HEK293 (cell line): ENCODE results near the gene ACRBP.
A peak's percentile ranks its signal among the peaks of the same experiment; 100 is the strongest.

Source experiments
- GLIS1 ChIP-seq: fragments of 450-650 bp; formaldehyde crosslinking; IDR thresholded peaks from 2 replicates; pipeline ENCODE4 v1.5.1; 2016; ENCODE audit warnings: missing biosample characterization, missing genetic modification characterization
- HOXD13 ChIP-seq: sonication (generic); formaldehyde crosslinking; IDR thresholded peaks from 2 replicates; pipeline ENCODE4 v1.8.0; 2022; ENCODE audit warnings: missing genetic modification reagents, borderline replicate concordance
- MEIS1 ChIP-seq: sonication (generic); formaldehyde crosslinking; IDR thresholded peaks from 2 replicates; pipeline ENCODE4 v1.8.1; 2022; ENCODE audit warnings: missing genetic modification reagents, mild to moderate bottlenecking, borderline replicate concordance
- MZF1 ChIP-seq: fragments of 450-650 bp; formaldehyde crosslinking; IDR thresholded peaks from 2 replicates; pipeline ENCODE4 v1.5.1; 2017; ENCODE audit warnings: missing biosample characterization, missing genetic modification characterization, borderline replicate concordance
- PRDM1 ChIP-seq: fragments of 450-650 bp; formaldehyde crosslinking; IDR thresholded peaks from 2 replicates; pipeline ENCODE4; 2016; ENCODE audit warnings: missing biosample characterization, missing genetic modification characterization
- REPIN1 ChIP-seq: fragments of 450-650 bp; formaldehyde crosslinking; IDR thresholded peaks from 2 replicates; pipeline ENCODE4 v1.5.1; 2017; ENCODE audit warnings: missing biosample characterization, missing genetic modification characterization, low read depth
- SETDB1 ChIP-seq: IDR thresholded peaks from one replicate; pipeline ENCODE4 v1.6.1; 2017; ENCODE audit warnings: mild to moderate bottlenecking, low read length, moderate library complexity, mixed read lengths; ENCODE audit not compliant: insufficient read length
- TSHZ1 ChIP-seq: fragments of 450-650 bp; formaldehyde crosslinking; IDR thresholded peaks from 2 replicates; pipeline ENCODE4 v1.5.1; 2016; ENCODE audit warnings: missing biosample characterization, missing genetic modification characterization, borderline replicate concordance
- ZBTB21 ChIP-seq: fragments of 450-650 bp; formaldehyde crosslinking; IDR thresholded peaks from 2 replicates; pipeline ENCODE4 v1.5.1; 2017; ENCODE audit warnings: missing biosample characterization, missing genetic modification characterization
- ZNF155 ChIP-seq: fragments of 450-650 bp; formaldehyde crosslinking; IDR thresholded peaks from 2 replicates; pipeline ENCODE4 v1.5.1; 2016; ENCODE audit warnings: missing biosample characterization, missing genetic modification characterization
- ZNF174 ChIP-seq: fragments of 450-650 bp; formaldehyde crosslinking; IDR thresholded peaks from 2 replicates; pipeline ENCODE4 v1.5.0; 2017; ENCODE audit warnings: missing biosample characterization, mild to moderate bottlenecking, missing genetic modification characterization
- ZNF184 ChIP-seq: fragments of 450-650 bp; IDR thresholded peaks from 2 replicates; pipeline ENCODE4 v1.5.1; 2018; ENCODE audit warnings: missing biosample characterization, mild to moderate bottlenecking, missing genetic modification characterization
- ZNF248 ChIP-seq: fragments of 450-650 bp; formaldehyde crosslinking; IDR thresholded peaks from 2 replicates; pipeline ENCODE4 v1.5.1; 2017; ENCODE audit warnings: missing biosample characterization, missing genetic modification characterization
- ZNF335 ChIP-seq: fragments of 450-650 bp; formaldehyde crosslinking; conservative IDR thresholded peaks from 2 replicates; pipeline ENCODE4 v1.5.1; 2016; ENCODE audit warnings: missing biosample characterization, missing genetic modification characterization
- ZNF449 ChIP-seq: fragments of 450-650 bp; formaldehyde crosslinking; IDR thresholded peaks from 2 replicates; pipeline ENCODE4 v1.5.1; 2017; ENCODE audit warnings: missing biosample characterization, mild to moderate bottlenecking, missing genetic modification characterization, moderate library complexity
- ZNF514 ChIP-seq: fragments of 450-650 bp; formaldehyde crosslinking; IDR thresholded peaks from 2 replicates; pipeline ENCODE4 v1.5.1; 2016; ENCODE audit warnings: missing biosample characterization, missing genetic modification characterization
- ZNF639 ChIP-seq: fragments of 450-650 bp; formaldehyde crosslinking; IDR thresholded peaks from 2 replicates; pipeline ENCODE4 v1.5.1; 2016; ENCODE audit warnings: missing biosample characterization, missing genetic modification characterization
- ZNF654 ChIP-seq: fragments of 450-650 bp; formaldehyde crosslinking; IDR thresholded peaks from 2 replicates; pipeline ENCODE4 v1.5.1; 2016; ENCODE audit warnings: low read depth, missing biosample characterization, missing genetic modification characterization
- ZNF658 ChIP-seq: fragments of 450-650 bp; formaldehyde crosslinking; IDR thresholded peaks from 2 replicates; pipeline ENCODE4; 2016; ENCODE audit warnings: missing biosample characterization, missing genetic modification characterization
- TF ChIP-seq, protein P1 (sequence below): fragments of 450-650 bp; formaldehyde crosslinking; conservative IDR thresholded peaks from 2 replicates; pipeline ENCODE4 v1.5.1; 2016; ENCODE audit warnings: low read depth, missing biosample characterization, missing genetic modification characterization
- TF ChIP-seq, protein P2 (sequence below): fragments of 450-650 bp; formaldehyde crosslinking; IDR thresholded peaks from 2 replicates; pipeline ENCODE4 v1.5.1; 2016; ENCODE audit warnings: missing biosample characterization, missing genetic modification characterization
- TF ChIP-seq, protein P3 (sequence below): fragments of 450-650 bp; formaldehyde crosslinking; IDR thresholded peaks from 2 replicates; pipeline ENCODE4 v1.5.1; 2017; ENCODE audit warnings: missing biosample characterization, missing genetic modification characterization
- TF ChIP-seq, protein P4 (sequence below): fragments of 450-650 bp; formaldehyde crosslinking; IDR thresholded peaks from 2 replicates; pipeline ENCODE4 v1.5.1; 2017; ENCODE audit warnings: missing biosample characterization, missing genetic modification characterization

Gene ACRBP

GRCh38 chr12:6613015-6613775, 34.0 kb downstream of the ACRBP start (continued):
- TF ChIP-seq ZNF449 (no peak), MEIS1 (CRISPR knock-in tag) (no peak), ZBTB21 (peak; percentile 66), ZNF639 (peak; percentile 78), ZNF654 (tag by site-specific recombination) (no peak), ZNF155 (tag by site-specific recombination) (no peak), HOXD13 (CRISPR knock-in tag) (no peak), ZNF248 (tag by site-specific recombination) (no peak), GLIS1 (tag by site-specific recombination) (peak; percentile 80), ZNF335 (tag by site-specific recombination) (no peak; the same call in 1 of the 2 replicates), PRDM1 (no peak), REPIN1 (no peak), MZF1 (no peak), ZNF184 (tag by site-specific recombination) (no peak), TSHZ1 (tag by site-specific recombination) (no peak), ZNF174 (no peak), SETDB1 (no peak), ZNF658 (tag by site-specific recombination) (no peak), ZNF514 (0 out of 2 replicates have a peak, but pooled peaks have one; percentile 16)
- TF ChIP-seq, protein P1, sequence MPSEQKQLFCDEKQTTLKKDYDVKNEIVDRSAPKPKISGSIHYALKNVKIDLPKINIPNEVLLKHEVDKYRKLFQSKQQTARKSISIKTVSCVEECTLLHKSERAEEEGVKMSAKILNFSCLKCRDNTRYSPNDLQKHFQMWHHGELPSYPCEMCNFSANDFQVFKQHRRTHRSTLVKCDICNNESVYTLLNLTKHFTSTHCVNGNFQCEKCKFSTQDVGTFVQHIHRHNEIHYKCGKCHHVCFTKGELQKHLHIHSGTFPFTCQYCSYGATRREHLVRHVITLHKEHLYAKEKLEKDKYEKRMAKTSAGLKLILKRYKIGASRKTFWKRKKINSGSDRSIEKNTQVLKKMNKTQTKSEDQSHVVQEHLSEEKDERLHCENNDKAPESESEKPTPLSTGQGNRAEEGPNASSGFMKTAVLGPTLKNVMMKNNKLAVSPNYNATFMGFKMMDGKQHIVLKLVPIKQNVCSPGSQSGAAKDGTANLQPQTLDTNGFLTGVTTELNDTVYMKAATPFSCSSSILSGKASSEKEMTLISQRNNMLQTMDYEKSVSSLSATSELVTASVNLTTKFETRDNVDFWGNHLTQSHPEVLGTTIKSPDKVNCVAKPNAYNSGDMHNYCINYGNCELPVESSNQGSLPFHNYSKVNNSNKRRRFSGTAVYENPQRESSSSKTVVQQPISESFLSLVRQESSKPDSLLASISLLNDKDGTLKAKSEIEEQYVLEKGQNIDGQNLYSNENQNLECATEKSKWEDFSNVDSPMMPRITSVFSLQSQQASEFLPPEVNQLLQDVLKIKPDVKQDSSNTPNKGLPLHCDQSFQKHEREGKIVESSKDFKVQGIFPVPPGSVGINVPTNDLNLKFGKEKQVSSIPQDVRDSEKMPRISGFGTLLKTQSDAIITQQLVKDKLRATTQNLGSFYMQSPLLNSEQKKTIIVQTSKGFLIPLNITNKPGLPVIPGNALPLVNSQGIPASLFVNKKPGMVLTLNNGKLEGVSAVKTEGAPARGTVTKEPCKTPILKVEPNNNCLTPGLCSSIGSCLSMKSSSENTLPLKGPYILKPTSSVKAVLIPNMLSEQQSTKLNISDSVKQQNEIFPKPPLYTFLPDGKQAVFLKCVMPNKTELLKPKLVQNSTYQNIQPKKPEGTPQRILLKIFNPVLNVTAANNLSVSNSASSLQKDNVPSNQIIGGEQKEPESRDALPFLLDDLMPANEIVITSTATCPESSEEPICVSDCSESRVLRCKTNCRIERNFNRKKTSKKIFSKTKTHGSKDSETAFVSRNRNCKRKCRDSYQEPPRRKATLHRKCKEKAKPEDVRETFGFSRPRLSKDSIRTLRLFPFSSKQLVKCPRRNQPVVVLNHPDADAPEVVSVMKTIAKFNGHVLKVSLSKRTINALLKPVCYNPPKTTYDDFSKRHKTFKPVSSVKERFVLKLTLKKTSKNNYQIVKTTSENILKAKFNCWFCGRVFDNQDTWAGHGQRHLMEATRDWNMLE (tag by site-specific recombination) = peak; percentile 40; the same call in 1 of the 2 replicates
- TF ChIP-seq, protein P2, sequence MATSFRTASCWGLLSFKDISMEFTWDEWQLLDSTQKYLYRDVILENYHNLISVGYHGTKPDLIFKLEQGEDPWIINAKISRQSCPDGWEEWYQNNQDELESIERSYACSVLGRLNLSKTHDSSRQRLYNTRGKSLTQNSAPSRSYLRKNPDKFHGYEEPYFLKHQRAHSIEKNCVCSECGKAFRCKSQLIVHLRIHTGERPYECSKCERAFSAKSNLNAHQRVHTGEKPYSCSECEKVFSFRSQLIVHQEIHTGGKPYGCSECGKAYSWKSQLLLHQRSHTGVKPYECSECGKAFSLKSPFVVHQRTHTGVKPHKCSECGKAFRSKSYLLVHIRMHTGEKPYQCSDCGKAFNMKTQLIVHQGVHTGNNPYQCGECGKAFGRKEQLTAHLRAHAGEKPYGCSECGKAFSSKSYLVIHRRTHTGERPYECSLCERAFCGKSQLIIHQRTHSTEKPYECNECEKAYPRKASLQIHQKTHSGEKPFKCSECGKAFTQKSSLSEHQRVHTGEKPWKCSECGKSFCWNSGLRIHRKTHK = no peak
- TF ChIP-seq, protein P3, sequence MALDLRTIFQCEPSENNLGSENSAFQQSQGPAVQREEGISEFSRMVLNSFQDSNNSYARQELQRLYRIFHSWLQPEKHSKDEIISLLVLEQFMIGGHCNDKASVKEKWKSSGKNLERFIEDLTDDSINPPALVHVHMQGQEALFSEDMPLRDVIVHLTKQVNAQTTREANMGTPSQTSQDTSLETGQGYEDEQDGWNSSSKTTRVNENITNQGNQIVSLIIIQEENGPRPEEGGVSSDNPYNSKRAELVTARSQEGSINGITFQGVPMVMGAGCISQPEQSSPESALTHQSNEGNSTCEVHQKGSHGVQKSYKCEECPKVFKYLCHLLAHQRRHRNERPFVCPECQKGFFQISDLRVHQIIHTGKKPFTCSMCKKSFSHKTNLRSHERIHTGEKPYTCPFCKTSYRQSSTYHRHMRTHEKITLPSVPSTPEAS (tag by site-specific recombination) = 0 out of 2 replicates have a peak, but pooled peaks have one; percentile 34
- TF ChIP-seq, protein P4, sequence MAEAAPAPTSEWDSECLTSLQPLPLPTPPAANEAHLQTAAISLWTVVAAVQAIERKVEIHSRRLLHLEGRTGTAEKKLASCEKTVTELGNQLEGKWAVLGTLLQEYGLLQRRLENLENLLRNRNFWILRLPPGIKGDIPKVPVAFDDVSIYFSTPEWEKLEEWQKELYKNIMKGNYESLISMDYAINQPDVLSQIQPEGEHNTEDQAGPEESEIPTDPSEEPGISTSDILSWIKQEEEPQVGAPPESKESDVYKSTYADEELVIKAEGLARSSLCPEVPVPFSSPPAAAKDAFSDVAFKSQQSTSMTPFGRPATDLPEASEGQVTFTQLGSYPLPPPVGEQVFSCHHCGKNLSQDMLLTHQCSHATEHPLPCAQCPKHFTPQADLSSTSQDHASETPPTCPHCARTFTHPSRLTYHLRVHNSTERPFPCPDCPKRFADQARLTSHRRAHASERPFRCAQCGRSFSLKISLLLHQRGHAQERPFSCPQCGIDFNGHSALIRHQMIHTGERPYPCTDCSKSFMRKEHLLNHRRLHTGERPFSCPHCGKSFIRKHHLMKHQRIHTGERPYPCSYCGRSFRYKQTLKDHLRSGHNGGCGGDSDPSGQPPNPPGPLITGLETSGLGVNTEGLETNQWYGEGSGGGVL (tag by site-specific recombination) = peak; percentile 76
